Lung (tissue), 12 donors: ENCODE data around the gene BCORL1. TPM values are rescaled to one million over a fixed set of nuclear protein-coding genes. Genes with fewer than 3 reads are reported as not detected.

Source experiments
- ATAC-seq: fragments of 200-7000 bp; cut with Tn5 transposase; one replicate; pipeline ENCODE4 v1.9.1; 2020; ENCODE audit warnings: moderate number of reproducible peaks; ENCODE audit not compliant: insufficient read depth, low FRiP score
- DNase-seq, 3 donors: peaks; one replicate each; pipeline ENCODE4 v3.0.0-alpha.2; 2013 to 2017
- H3K27ac ChIP-seq, 2 donors: one replicate each; pipeline ENCODE4 v1.5.1; 2013; ENCODE audit warnings: mild to moderate bottlenecking in 2 of 2, moderate library complexity in 2 of 2, control low read depth in 1 of 2, inconsistent platforms in 1 of 2, low read depth in 1 of 2, low read length in 1 of 2
- H3K27me3 ChIP-seq, 3 donors: one replicate each; pipeline ENCODE4 v1.5.1; 2013; ENCODE audit warnings: low read length in 2 of 3; ENCODE audit not compliant: control insufficient read depth in 3 of 3, insufficient read depth in 3 of 3
- H3K36me3 ChIP-seq, 4 donors: one replicate each; pipeline ENCODE4 v1.5.1; 2013; ENCODE audit warnings: low read length in 4 of 4, mild to moderate bottlenecking in 1 of 4, moderate library complexity in 1 of 4; ENCODE audit not compliant: control insufficient read depth in 4 of 4, insufficient read depth in 4 of 4
- H3K4me1 ChIP-seq, 5 donors: one replicate each; pipeline ENCODE4 v1.5.1; 2013; ENCODE audit warnings: low read length in 5 of 5, mild to moderate bottlenecking in 2 of 5, moderate library complexity in 1 of 5; ENCODE audit not compliant: control insufficient read depth in 5 of 5, insufficient read depth in 5 of 5
- H3K4me3 ChIP-seq: one replicate; pipeline ENCODE4 v1.5.1; 2013; ENCODE audit warnings: mild to moderate bottlenecking, control low read depth, moderate library complexity
- H3K9ac ChIP-seq, 2 donors: one replicate each; pipeline ENCODE4 v1.5.1; 2013; ENCODE audit warnings: low read length in 2 of 2, control low read depth in 1 of 2; ENCODE audit not compliant: insufficient read depth in 1 of 2
- H3K9me3 ChIP-seq, 4 donors: one replicate each; pipeline ENCODE4 v1.5.1; 2013; ENCODE audit warnings: low read length in 3 of 4, mild to moderate bottlenecking in 1 of 4, moderate library complexity in 1 of 4; ENCODE audit not compliant: control insufficient read depth in 4 of 4, insufficient read depth in 3 of 4
- CTCF ChIP-seq: IDR thresholded peaks from 2 replicates; pipeline ENCODE4 v1.5.1; 2012; ENCODE audit warnings: mild to moderate bottlenecking; ENCODE audit errors: control extremely low read depth, extremely low read depth
- WGBS, 2 donors: extraction: QIAGEN DNeasy Blood & Tissue Kit; methylation state at CpG; one replicate each; pipeline ENCODE4 v1.1.7; 2013; 5-methylcytosine and 5-hydroxymethylcytosine counted together
- polyA plus RNA-seq, 2 donors: library from polyadenylated mRNA; stranded (reverse); fragments of 200-250 nt; gene quantifications; one replicate each; pipeline ENCODE4 v1.2.1, GENCODE V29; 2013
- total RNA-seq, 2 donors: library from RNA; depleted of rRNA in 1 of 2; stranded (reverse); fragments of >200 nt in 1 of 2; gene quantifications; one replicate each; pipeline ENCODE4 v1.2.1, GENCODE V29; 2014 to 2021
- donor health status: control.
- donor health status: control.
- donor health status: Bipolar disorder and iron deficiency.
- donor health status: healthy.
- donor health status: DM: yes; HTN: yes; CAD: no.

BCORL1 gene
- total and polyA plus RNA-seq, 4 donors, result 2.3 to 11.8 (median 7.0) TPM

- Histone ChIP-seq H3K9me3 (peaks cover 0 to 3% (median 0%) of the 10 kb centered on the region in 4 donors), H3K4me3 (no peak overlapping the region), H3K4me1 (peaks cover 0 to 7% (median 4%) of the 10 kb centered on the region in 5 donors), H3K9ac (no peak overlapping the region), H3K36me3 (no peaks in the 10 kb centered on the region), H3K27ac (no peak overlapping the region), H3K27me3 (peaks cover 0 to 2% (median 0%) of the 10 kb centered on the region in 3 donors)
- no peak for ATAC-seq
- DNase-seq, result no peak
- no peak for TF ChIP-seq CTCF
- WGBS, 2 donors, result 81 to 97% methylated on average over 6 of the region's 6 CpGs
Measured at GRCh38 chrX:129965166-129965565, 17.3 kb upstream of the BCORL1 start.

- WGBS, 2 donors, result 84 to 97% methylated on average over 3 of the region's 3 CpGs
Measured at GRCh38 chrX:129968968-129969367, 13.5 kb upstream of the BCORL1 start.

GRCh38 chrX:129976441-129976840 is 6.0 kb upstream of the BCORL1 start:
- Histone ChIP-seq H3K9ac (no peak overlapping the region), H3K4me3 (no peak overlapping the region), H3K4me1 (no peaks in the 10 kb centered on the region), H3K9me3 (no peaks in the 10 kb centered on the region), H3K36me3 (no peaks in the 10 kb centered on the region), H3K27ac (no peak overlapping the region), H3K27me3 (peaks cover 0 to 5% (median 0%) of the 10 kb centered on the region in 3 donors)
- TF ChIP-seq CTCF, result no peak
- ATAC-seq (no peak), DNase-seq (no peak)
- 37 to 61% methylated on average over 5 of the region's 5 CpGs for WGBS, 2 donors

More at GRCh38 chrX:129968968-129969367, 13.5 kb upstream of the BCORL1 start:
- ATAC-seq, result no peak
- Histone ChIP-seq H3K9ac (no peak overlapping the region), H3K36me3 (no peaks in the 10 kb centered on the region), H3K4me1 (no peaks in the 10 kb centered on the region), H3K27ac (no peak overlapping the region), H3K4me3 (no peak overlapping the region), H3K27me3 (peaks cover 0 to 2% (median 0%) of the 10 kb centered on the region in 3 donors), H3K9me3 (peaks cover 0 to 3% (median 0%) of the 10 kb centered on the region in 4 donors)
- no peak for DNase-seq
- TF ChIP-seq CTCF, result no peak
